HL-60/S4 (cell line): ENCODE results near the gene VWA7.

Source experiments
- in situ Hi-C: fragments of 300-500 bp; cut with MboI; formaldehyde crosslinking; loops from 2 replicates; pipeline ENCODE4 v1.14.3; 2022; ENCODE audit warnings: low sequenced_read_pairs

VWA7 gene

GRCh38 chr6:31779908-31780307 lies 2.8 kb upstream of the VWA7 start:
- in situ Hi-C loops = no loop called here

- in situ Hi-C loops = no loop called here
Measured at GRCh38 chr6:31778999-31779885, 2.1 kb upstream of the VWA7 start.

- in situ Hi-C loops = no loop called here
Measured at GRCh38 chr6:31778193-31778592, 1.1 kb upstream of the VWA7 start.

GRCh38 chr6:31777667-31778050 lies 531 bp upstream of the VWA7 start:
- in situ Hi-C loops = no loop called here

GRCh38 chr6:31776485-31776988 lies 591 bp downstream of the VWA7 start:
- in situ Hi-C loops = no loop called here

- in situ Hi-C loops = no loop called here
Measured at GRCh38 chr6:31775633-31776484, 1.3 kb downstream of the VWA7 start.

- in situ Hi-C loops = no loop called here
Measured at GRCh38 chr6:31775184-31775583, 1.9 kb downstream of the VWA7 start.

- in situ Hi-C loops = no loop called here
Measured at GRCh38 chr6:31771992-31772358, 5.2 kb downstream of the VWA7 start.

- in situ Hi-C loops = no loop called here
Measured at GRCh38 chr6:31770860-31771259, 6.3 kb downstream of the VWA7 start.

GRCh38 chr6:31769684-31770371 lies 7.3 kb downstream of the VWA7 start:
- in situ Hi-C loops = no loop called here

GRCh38 chr6:31768363-31769257 lies 8.5 kb downstream of the VWA7 start:
- in situ Hi-C loops = no loop called here

GRCh38 chr6:31767096-31767645 lies 10.0 kb downstream of the VWA7 start:
- in situ Hi-C loops = no loop called here

- in situ Hi-C loops = no loop called here
Measured at GRCh38 chr6:31765910-31766794, 11.0 kb downstream of the VWA7 start.

- in situ Hi-C loops = no loop called here
Measured at GRCh38 chr6:31765559-31765909, 11.6 kb downstream of the VWA7 start.

- in situ Hi-C loops = no loop called here
Measured at GRCh38 chr6:31764198-31764597, 12.9 kb downstream of the VWA7 start.

- in situ Hi-C loops = no loop called here
Measured at GRCh38 chr6:31763619-31763940, 13.5 kb downstream of the VWA7 start.

- in situ Hi-C loops = no loop called here
Measured at GRCh38 chr6:31762878-31763618, 14.1 kb downstream of the VWA7 start.

GRCh38 chr6:31762356-31762755 lies 14.8 kb downstream of the VWA7 start, which contains the start of gene SAPCD1:
Gene SAPCD1 (plus strand): TSS chr6:31762656. CDS start chr6:31763055, 399 bp downstream.
- in situ Hi-C loops = no loop called here
